Measurements from ENCODE around the gene RPIA. TPM values are rescaled to one million over a fixed set of nuclear protein-coding genes. Genes with fewer than 3 reads are reported as not detected.
"Not testable (repeated sequence)": the region's sequence is repeated elsewhere in the genome, so short reads cannot be mapped to it uniquely, and the experiment has no call there.

RPIA gene
- total RNA-seq, 2 experiments from 2014 or later: 31.6 to 68.1 TPM

DNA sequence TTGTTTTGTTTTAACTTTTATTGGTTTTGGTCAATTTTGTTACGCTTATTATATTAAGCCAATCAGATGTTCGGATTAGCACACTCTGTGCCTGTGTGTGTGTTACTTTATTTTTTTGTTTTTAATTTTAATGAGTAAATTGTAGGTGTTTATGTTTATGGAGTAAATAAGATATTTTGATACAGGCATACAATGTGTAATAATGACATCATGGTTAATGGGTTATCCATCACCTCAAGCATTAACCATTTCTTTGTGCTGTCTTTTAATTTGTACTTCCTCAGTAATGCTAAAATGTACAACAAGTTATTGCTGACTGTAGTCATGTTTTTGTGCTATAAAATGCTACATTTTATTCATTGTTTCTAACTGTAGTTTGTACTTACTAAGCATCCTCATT lies 97.7 kb downstream of the RPIA start:
- H2AFZ ChIP-seq (ENCODE audit: low read length); H3K27ac ChIP-seq (ENCODE audit: low read depth, low read length, poor library complexity, severe bottlenecking); BruUV-seq (replicated peaks); CTCF ChIA-PET (ENCODE audit: unreplicated experiment); H4K20me1 ChIP-seq (ENCODE audit: insufficient read depth, low read length); H3K79me2 ChIP-seq (ENCODE audit: insufficient read depth, low read depth, low read length); H3K4me3 ChIP-seq (ENCODE audit: low read depth, low read length, poor library complexity, severe bottlenecking); intact Hi-C loops (cut with micrococcal nuclease; ENCODE audit: unreplicated experiment); H3K4me2 ChIP-seq (ENCODE audit: low read length); H3K9me3 ChIP-seq (ENCODE audit: low read length); DNase-seq (ENCODE audit: low spot score); H3K4me1 ChIP-seq (ENCODE audit: insufficient read depth, low read length, poor library complexity, severe bottlenecking); H3K9me2 ChIP-seq (ENCODE audit: insufficient read depth, low read length); POLR2A ChIA-PET: not testable (repeated sequence)
- peaks cover 92% of the 10 kb centered on the region for H3K36me3 ChIP-seq (ENCODE audit: insufficient read depth, low read length)

DNA sequence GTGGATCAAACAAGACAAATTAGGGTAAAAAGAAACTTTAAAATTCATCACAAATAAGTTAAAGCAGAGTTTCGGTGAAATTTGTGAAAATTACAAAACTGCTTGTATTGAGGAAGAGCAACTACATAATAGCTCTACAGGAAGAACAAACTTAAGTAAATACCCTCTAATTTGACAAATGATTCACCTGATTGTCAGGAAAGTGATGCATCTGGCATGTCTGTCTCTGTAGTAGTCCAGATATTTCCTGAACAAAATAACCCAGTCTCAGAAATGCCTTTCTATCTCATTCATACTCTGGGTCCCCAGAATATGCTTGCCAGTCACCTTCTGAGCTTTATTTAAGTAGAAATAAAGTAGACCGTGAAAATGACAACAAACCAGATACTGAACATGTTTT lies 104.5 kb downstream of the RPIA start:
- CTCF ChIA-PET (ENCODE audit: unreplicated experiment): not testable (repeated sequence)

DNA sequence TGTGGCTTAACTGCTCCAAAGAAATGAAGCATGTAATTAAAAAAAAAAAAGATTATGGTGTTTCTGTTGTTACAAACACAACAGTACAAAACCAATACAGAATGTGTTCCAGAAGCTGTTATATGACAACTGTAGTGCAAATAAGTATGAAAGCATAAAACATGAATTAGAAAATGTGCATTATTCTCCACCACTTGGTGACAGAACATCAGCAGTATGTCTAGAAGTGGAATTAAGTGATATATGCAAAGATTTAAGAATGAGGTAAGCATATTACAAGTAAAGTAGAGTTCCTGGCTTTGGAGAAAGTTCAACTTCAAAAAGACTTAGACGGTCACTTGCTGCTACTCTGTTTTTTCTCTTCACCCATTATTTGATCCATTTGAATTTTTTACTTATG lies 105.0 kb downstream of the RPIA start:
- H2AFZ ChIP-seq (ENCODE audit: low read length); POLR2A ChIA-PET; CTCF ChIA-PET (ENCODE audit: unreplicated experiment); DNase-seq (ENCODE audit: low spot score); H3K27ac ChIP-seq (ENCODE audit: low read depth, low read length, poor library complexity, severe bottlenecking); H3K4me1 ChIP-seq (ENCODE audit: insufficient read depth, low read length, poor library complexity, severe bottlenecking); H3K9me2 ChIP-seq (ENCODE audit: insufficient read depth, low read length); H3K4me2 ChIP-seq (ENCODE audit: low read length); H3K4me3 ChIP-seq (ENCODE audit: low read depth, low read length, poor library complexity, severe bottlenecking); intact Hi-C loops (cut with micrococcal nuclease; ENCODE audit: unreplicated experiment); H3K9me3 ChIP-seq (ENCODE audit: low read length); BruUV-seq (replicated peaks); H4K20me1 ChIP-seq (ENCODE audit: insufficient read depth, low read length); H3K79me2 ChIP-seq (ENCODE audit: insufficient read depth, low read depth, low read length): not testable (repeated sequence)
- peaks cover 80% of the 10 kb centered on the region for H3K36me3 ChIP-seq (ENCODE audit: insufficient read depth, low read length)

More for the DNA sequence above, 104.5 kb downstream of the RPIA start:
- H3K9me3 ChIP-seq (ENCODE audit: low read length); DNase-seq (ENCODE audit: low spot score); H3K4me3 ChIP-seq (ENCODE audit: low read depth, low read length, poor library complexity, severe bottlenecking); H3K4me2 ChIP-seq (ENCODE audit: low read length); POLR2A ChIA-PET; intact Hi-C loops (cut with micrococcal nuclease; ENCODE audit: unreplicated experiment); H3K79me2 ChIP-seq (ENCODE audit: insufficient read depth, low read depth, low read length); H3K9me2 ChIP-seq (ENCODE audit: insufficient read depth, low read length); BruUV-seq (replicated peaks); H2AFZ ChIP-seq (ENCODE audit: low read length); H3K27ac ChIP-seq (ENCODE audit: low read depth, low read length, poor library complexity, severe bottlenecking); H3K4me1 ChIP-seq (ENCODE audit: insufficient read depth, low read length, poor library complexity, severe bottlenecking); H4K20me1 ChIP-seq (ENCODE audit: insufficient read depth, low read length): not testable (repeated sequence)
- H3K36me3 ChIP-seq (ENCODE audit: insufficient read depth, low read length): peaks cover 82% of the 10 kb centered on the region

DNA sequence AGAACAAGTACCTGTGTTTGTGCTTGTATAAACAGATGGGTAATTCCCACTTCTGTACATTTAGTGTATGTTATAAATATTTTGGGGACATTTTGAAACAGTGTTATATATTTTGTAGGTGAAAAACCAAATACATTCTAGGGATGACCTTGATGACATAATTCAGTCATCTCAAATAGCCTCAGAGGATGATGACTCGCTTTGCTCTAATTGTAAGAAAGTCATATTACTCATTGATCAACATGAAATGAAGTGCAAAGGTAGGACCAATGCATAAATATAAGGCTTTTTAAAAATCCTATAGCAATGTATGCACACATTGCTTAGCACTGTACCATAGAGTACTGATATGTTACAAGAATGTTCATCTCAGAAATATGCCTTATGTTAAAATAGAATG lies 105.7 kb downstream of the RPIA start:
- H2AFZ ChIP-seq (ENCODE audit: low read length); H3K4me3 ChIP-seq (ENCODE audit: low read depth, low read length, poor library complexity, severe bottlenecking); H3K4me1 ChIP-seq (ENCODE audit: insufficient read depth, low read length, poor library complexity, severe bottlenecking); DNase-seq (ENCODE audit: low spot score); H3K27ac ChIP-seq (ENCODE audit: low read depth, low read length, poor library complexity, severe bottlenecking); H3K79me2 ChIP-seq (ENCODE audit: insufficient read depth, low read depth, low read length); H3K4me2 ChIP-seq (ENCODE audit: low read length); H3K9me2 ChIP-seq (ENCODE audit: insufficient read depth, low read length); BruUV-seq (replicated peaks); intact Hi-C loops (cut with micrococcal nuclease; ENCODE audit: unreplicated experiment); H4K20me1 ChIP-seq (ENCODE audit: insufficient read depth, low read length); H3K9me3 ChIP-seq (ENCODE audit: low read length); POLR2A ChIA-PET; CTCF ChIA-PET (ENCODE audit: unreplicated experiment): not testable (repeated sequence)
- H3K36me3 ChIP-seq (ENCODE audit: insufficient read depth, low read length): peaks cover 80% of the 10 kb centered on the region

Other genes with a start within 250 kb of the RPIA start
- gene FOXI3, start 239.0 kb upstream of the RPIA start, total RNA-seq (2014; rRNA removed; shearing (Covaris generic)): not detected in 2 replicates
- gene FOXI3, start 239.0 kb upstream of the RPIA start, total RNA-seq (2022): not detected in 2 replicates
- gene EIF2AK3, start 64.2 kb upstream of the RPIA start, total RNA-seq (2014; rRNA removed; shearing (Covaris generic)): 49.4 and 52.7 TPM in 2 replicates
- 64.5 and 73.4 TPM in 2 replicates for gene EIF2AK3, start 64.2 kb upstream of the RPIA start, total RNA-seq (2022)